ENCODE measurements around the gene NEMP1.

DNA sequence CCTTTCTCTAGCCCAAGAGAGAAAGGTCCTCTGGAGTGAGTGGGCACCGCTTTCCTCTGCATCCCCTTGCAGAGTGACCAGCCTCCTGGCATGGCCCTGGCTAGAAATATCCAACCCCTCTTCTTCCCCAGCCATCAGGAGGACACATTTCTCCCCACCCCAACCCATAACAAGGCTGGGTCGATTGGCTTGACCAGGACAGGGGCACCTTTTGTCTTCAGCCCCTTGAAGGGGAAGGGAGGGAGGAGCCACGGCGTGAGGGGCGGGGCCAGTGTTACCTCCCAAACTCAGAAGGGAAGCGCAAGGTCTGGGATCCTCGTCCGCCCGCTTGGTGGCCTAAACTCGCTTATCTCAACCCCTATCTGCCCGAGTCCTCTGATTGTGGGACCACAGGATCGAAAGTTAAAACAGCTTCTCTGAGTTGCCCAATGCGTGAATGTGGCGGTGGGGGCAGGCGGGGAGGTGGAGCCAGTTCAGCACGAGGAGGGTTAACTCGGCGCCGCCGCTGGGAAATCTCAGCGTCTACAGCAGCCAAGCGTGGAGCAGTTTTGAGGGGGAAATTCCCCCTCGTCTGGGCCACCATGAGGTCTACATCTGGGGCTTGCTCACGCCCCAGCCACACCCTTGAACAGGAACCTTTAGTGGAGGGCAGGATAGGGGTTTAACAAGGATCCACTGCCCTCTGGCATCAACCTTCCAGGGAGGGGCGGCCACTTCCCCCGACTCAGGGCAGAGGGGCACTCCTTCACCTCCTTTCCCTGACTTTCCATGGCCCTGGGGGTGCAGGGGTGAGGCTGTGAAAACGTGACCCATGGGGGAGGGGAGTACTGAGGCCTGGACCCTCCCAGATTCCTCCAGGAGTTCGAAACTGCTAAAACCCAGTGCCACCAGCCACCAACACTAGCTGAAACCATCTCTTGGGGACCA, 31.8 kb upstream of the NEMP1 start:
- TF ChIP-seq, protein P1, sequence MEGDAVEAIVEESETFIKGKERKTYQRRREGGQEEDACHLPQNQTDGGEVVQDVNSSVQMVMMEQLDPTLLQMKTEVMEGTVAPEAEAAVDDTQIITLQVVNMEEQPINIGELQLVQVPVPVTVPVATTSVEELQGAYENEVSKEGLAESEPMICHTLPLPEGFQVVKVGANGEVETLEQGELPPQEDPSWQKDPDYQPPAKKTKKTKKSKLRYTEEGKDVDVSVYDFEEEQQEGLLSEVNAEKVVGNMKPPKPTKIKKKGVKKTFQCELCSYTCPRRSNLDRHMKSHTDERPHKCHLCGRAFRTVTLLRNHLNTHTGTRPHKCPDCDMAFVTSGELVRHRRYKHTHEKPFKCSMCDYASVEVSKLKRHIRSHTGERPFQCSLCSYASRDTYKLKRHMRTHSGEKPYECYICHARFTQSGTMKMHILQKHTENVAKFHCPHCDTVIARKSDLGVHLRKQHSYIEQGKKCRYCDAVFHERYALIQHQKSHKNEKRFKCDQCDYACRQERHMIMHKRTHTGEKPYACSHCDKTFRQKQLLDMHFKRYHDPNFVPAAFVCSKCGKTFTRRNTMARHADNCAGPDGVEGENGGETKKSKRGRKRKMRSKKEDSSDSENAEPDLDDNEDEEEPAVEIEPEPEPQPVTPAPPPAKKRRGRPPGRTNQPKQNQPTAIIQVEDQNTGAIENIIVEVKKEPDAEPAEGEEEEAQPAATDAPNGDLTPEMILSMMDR (IDR thresholded peaks at IDR 0.05; ENCODE audit: insufficient read depth, low read length, poor library complexity, severe bottlenecking), result no peak
- no peak for TF ChIP-seq EZH2phosphoT487 (conservative IDR thresholded peaks at IDR 0.05; ENCODE audit: low read length)

Measured in SU-DHL-6 (cell line).